ENCODE data around the gene LDLRAD3.
A peak's percentile ranks its signal among the peaks of the same experiment; 100 is the strongest.

Gene LDLRAD3

DNA sequence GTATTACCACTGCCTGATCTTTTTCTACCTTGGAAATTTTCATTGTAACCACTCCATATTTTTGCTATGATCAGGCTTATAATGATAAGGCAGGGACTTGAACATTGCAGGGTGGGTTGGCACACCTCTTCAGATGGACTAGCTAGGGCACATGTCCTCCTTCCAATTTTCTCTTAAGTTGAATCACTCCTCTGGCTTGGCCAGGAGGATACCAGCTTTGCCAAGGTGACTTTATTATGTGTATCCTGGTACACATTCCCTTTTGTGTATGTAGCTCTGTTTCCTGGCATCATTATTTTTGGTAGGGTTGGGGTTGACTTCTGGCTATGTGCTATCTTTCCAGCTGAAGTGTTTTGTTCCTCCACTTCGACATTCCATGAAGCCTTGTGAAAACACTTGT is 8.5 kb upstream of the LDLRAD3 start:
- 0 out of 2 replicates have a peak, but pooled peaks cover 4% of the 10 kb centered on the region for H3K4me1 ChIP-seq
- H3K9me3 ChIP-seq: peaks cover 4% of the 10 kb centered on the region; the same call in 1 of the 2 replicates
- H3K36me3 ChIP-seq: no peaks in the 10 kb centered on the region
- H4K20me1 ChIP-seq: no peaks in the 10 kb centered on the region
- H3K27me3 ChIP-seq: no peaks in the 10 kb centered on the region
- no peak overlapping the region for H3K4me2 ChIP-seq
- H3K4me3 ChIP-seq: no peak overlapping the region
- H3K9ac ChIP-seq: no peak overlapping the region
- TF ChIP-seq Cebpa-rat (IDR thresholded peaks at IDR 0.05): no peak
- no peak overlapping the region for H3K27ac ChIP-seq

DNA sequence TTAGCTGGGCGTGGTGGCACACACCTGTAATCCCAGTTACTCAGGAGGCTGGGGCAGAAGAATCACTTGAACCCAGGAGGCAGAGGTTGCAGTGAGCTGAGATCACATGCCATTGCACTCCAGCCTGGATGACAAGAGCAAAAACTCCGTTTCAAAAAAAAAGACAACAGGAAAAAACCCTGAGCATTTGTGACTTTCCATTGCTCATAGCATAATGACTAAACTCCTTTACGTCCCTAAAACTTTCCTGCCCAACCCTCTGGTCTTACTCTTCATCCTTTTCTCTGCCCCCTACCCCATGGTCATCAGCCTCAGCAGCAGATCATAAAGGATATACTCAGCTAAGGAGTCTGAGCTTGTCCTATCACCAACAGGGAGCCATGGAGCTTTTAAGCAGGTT is 6.8 kb upstream of the LDLRAD3 start:
- no peak overlapping the region for H3K4me2 ChIP-seq
- TF ChIP-seq Cebpa-rat (IDR thresholded peaks at IDR 0.05): no peak
- H3K9ac ChIP-seq: no peak overlapping the region
- no peaks in the 10 kb centered on the region for H4K20me1 ChIP-seq
- H3K4me3 ChIP-seq: no peak overlapping the region
- no peaks in the 10 kb centered on the region for H3K27me3 ChIP-seq
- H3K9me3 ChIP-seq: peaks cover 2% of the 10 kb centered on the region; the same call in 1 of the 2 replicates
- no peaks in the 10 kb centered on the region for H3K36me3 ChIP-seq
- 0 out of 2 replicates have a peak, but pooled peaks cover 4% of the 10 kb centered on the region for H3K4me1 ChIP-seq
- H3K27ac ChIP-seq: no peak overlapping the region

DNA sequence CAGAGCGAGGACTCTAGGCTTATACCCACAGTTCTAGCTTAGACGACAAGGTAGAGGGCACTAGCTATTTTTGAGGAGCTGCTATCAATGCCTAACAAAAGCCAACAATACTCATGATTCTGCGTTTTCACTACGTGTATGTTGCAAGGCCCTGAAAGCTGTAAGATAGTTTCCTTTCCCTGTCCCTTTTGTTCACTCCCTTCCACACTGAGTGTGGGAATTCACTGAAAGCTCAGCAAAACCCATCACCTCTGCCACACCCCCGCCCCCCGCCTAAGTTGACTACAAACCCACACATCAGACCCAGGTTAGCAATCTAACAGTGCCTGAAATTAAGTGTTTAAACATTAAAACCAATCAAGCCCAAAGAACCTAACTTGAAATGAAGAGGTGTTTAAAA is 6.2 kb upstream of the LDLRAD3 start:
- no peak overlapping the region for H3K9ac ChIP-seq
- no peaks in the 10 kb centered on the region for H4K20me1 ChIP-seq
- no peak overlapping the region for H3K4me3 ChIP-seq
- H3K4me2 ChIP-seq: no peak overlapping the region
- H3K27me3 ChIP-seq: no peaks in the 10 kb centered on the region
- no peaks in the 10 kb centered on the region for H3K9me3 ChIP-seq
- no peak for TF ChIP-seq Cebpa-rat (IDR thresholded peaks at IDR 0.05)
- no peak overlapping the region for H3K27ac ChIP-seq
- 0 out of 2 replicates have a peak, but pooled peaks cover 4% of the 10 kb centered on the region for H3K4me1 ChIP-seq
- H3K36me3 ChIP-seq: no peaks in the 10 kb centered on the region

DNA sequence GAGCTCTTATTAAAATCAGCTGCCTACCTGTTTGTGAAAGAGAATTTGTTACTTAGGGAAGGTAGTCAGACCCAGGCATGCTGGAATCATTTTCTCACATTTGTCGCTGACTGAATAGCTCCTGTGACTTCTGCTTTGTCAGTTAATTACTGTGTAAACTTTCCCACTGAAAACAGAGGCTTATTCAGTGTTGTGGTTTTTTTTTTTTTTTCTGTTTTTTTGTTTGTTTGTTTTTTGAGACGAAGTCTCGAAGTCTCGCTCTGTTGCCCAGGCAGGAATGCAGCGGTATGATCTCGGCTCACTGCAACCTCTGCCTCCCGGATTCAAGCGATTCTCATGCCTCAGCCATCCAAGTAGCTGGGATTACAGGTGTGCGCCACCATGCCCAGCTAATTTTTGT is 5.6 kb upstream of the LDLRAD3 start:
- no peak overlapping the region for H3K9ac ChIP-seq
- TF ChIP-seq Cebpa-rat (IDR thresholded peaks at IDR 0.05): no peak
- H3K27me3 ChIP-seq: no peaks in the 10 kb centered on the region
- H4K20me1 ChIP-seq: no peaks in the 10 kb centered on the region
- no peak overlapping the region for H3K4me3 ChIP-seq
- no peak overlapping the region for H3K27ac ChIP-seq
- H3K9me3 ChIP-seq: no peaks in the 10 kb centered on the region
- no peak overlapping the region for H3K4me2 ChIP-seq
- H3K4me1 ChIP-seq: peaks cover 3% of the 10 kb centered on the region
- no peaks in the 10 kb centered on the region for H3K36me3 ChIP-seq

DNA sequence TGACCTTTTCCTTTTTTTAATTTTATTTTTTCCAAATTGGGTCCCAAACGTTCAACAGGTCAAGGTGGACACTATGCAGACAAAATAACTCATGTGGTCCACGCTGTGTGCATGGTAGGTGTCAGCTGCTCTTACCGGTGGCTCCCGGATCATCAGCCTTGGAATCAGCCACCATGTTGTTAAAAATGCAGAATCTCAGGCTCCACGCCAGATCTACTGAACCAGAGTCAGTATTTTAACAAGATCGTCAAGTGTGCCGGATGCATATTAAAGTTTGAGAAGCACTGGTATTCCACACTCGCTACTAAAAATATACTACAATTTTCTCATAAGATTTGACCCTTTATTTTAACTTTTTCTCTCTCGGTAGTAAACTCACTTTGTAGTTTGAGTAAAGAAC is 553 bp upstream of the LDLRAD3 start:
- H3K4me3 ChIP-seq: peak overlapping the region; percentile 83
- H3K27ac ChIP-seq: peak overlapping the region; percentile 75

DNA sequence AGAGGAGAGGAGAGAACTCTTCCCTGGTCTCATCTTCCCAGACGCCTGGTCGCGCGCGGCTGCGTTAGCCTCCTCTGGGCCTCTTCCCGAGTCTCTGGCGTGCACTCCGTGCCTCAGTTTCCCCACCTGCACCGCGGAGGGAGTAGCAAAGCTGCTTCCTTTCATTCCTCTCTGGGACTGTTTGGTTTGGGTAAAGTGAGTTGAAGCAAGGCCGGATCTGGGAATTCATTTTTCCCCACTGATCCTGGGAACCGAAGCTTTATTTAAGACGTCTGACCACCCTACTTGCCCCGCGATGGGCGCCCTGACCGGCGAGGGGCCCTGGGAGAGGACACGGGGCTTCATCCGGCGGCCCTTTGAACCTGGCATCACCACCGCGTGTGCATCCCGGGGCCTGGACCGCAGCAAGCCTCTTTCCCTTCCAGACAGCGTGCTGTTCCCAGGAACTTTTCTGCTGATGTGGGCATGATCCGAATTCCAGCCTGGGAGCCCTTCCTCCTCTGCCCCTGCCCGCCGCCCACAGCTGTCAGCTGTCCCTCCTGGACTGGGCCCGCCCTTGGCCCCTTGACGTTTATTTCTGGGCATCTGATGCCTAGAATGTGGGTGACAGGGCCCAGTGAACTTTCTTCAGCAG is 758 bp downstream of the LDLRAD3 start:
- H3K9me3 ChIP-seq: peaks cover 23% of the 10 kb centered on the region
- peaks cover 57% of the 10 kb centered on the region for H3K4me1 ChIP-seq
- H3K36me3 ChIP-seq: peaks cover 20% of the 10 kb centered on the region
- H3K4me3 ChIP-seq: peak overlapping the region; percentile 83
- H3K4me2 ChIP-seq: peak overlapping the region; percentile 98
- no peak for TF ChIP-seq Cebpa-rat (IDR thresholded peaks at IDR 0.05)
- no peaks in the 10 kb centered on the region for H3K27me3 ChIP-seq
- peak overlapping the region; percentile 75 for H3K27ac ChIP-seq
- H4K20me1 ChIP-seq: peaks cover 32% of the 10 kb centered on the region; the same call in 1 of the 2 replicates
- H3K9ac ChIP-seq: peak overlapping the region; percentile 80

More for the DNA sequence above, 553 bp upstream of the LDLRAD3 start:
- Histone ChIP-seq H3K27me3 (no peaks in the 10 kb centered on the region), H4K20me1 (peaks cover 21% of the 10 kb centered on the region; the same call in 1 of the 2 replicates), H3K4me2 (peak overlapping the region; percentile 98), H3K36me3 (peaks cover 7% of the 10 kb centered on the region; the same call in 1 of the 2 replicates), H3K4me1 (peaks cover 46% of the 10 kb centered on the region), H3K9ac (peak overlapping the region; percentile 80), H3K9me3 (peaks cover 12% of the 10 kb centered on the region; the same call in 1 of the 2 replicates)
- TF ChIP-seq Cebpa-rat (IDR thresholded peaks at IDR 0.05): no peak

DNA sequence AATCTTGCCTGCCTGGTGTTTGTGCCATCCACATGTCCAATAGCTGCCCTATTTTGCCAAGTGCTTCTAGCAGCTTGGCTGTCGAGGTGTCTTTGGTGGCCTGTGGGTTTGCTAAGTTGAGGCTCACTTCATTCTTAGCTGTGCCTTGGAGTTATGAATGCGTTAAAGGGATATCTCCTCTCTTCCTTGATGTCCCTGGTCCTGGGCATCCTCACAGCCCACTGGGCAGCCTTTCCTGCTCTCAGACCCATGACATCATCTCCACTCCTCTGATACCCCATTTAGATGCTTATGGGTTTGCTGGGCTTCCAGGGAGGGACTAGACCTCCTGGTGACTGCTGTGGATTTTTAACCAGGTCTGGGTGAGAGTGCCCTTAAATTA is 1.3 kb downstream of the LDLRAD3 start:
- peaks cover 59% of the 10 kb centered on the region for H3K4me1 ChIP-seq
- H4K20me1 ChIP-seq: peaks cover 34% of the 10 kb centered on the region; the same call in 1 of the 2 replicates
- H3K27ac ChIP-seq: peak overlapping the region; percentile 75
- peaks cover 25% of the 10 kb centered on the region for H3K36me3 ChIP-seq
- peak overlapping the region; percentile 98 for H3K4me2 ChIP-seq
- peaks cover 23% of the 10 kb centered on the region for H3K9me3 ChIP-seq
- TF ChIP-seq Cebpa-rat (IDR thresholded peaks at IDR 0.05): no peak
- peak overlapping the region; percentile 80 for H3K9ac ChIP-seq
- H3K27me3 ChIP-seq: no peaks in the 10 kb centered on the region
- H3K4me3 ChIP-seq: peak overlapping the region; percentile 83

DNA sequence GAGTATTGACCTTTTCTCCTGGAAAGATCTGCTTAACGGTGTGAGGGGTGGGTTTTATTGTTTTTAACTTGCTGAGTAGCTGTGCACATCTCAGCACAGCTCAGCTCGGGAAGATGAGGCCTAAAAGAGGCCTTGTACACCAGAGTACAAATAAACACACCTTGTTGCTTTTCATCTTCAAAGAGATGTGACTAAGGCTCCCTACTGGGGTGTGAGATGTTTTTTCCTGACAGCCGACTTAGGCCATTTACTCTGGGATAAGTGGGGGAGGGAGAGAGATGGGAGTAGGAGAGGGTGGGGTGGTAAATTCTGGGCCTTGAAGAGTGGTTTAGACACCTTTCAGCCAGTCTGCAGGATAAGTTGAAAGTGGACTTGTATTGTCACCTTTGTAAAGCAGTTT is 2.9 kb downstream of the LDLRAD3 start:
- no peak for TF ChIP-seq Cebpa-rat (IDR thresholded peaks at IDR 0.05)
- Histone ChIP-seq H4K20me1 (peaks cover 34% of the 10 kb centered on the region; the same call in 1 of the 2 replicates), H3K4me3 (no peak overlapping the region), H3K9ac (no peak overlapping the region), H3K27me3 (no peaks in the 10 kb centered on the region), H3K27ac (no peak overlapping the region), H3K9me3 (peaks cover 31% of the 10 kb centered on the region), H3K36me3 (peaks cover 30% of the 10 kb centered on the region), H3K4me1 (peaks cover 59% of the 10 kb centered on the region), H3K4me2 (peak overlapping the region; percentile 98; the same call in 1 of the 2 replicates)

DNA sequence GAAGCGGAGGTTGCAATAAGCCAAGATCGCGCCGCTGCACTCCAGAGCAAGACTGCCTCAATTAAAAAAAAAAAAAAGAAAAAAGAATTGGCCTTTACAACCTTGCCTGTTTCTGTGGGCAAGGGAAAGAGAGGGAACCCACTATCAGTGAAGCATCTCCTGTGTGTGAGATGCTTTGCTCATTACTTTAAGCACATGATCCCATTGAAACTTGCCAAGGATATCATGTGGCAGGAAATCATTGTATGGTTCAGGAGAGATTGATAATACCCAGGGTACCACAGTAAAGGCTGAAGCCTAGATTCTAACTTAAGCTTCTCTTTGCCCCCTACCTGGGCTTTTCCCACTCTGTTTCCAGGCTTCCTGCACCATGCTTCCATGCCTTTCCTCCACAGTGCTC is 3.6 kb downstream of the LDLRAD3 start:
- H3K9me3 ChIP-seq: peaks cover 38% of the 10 kb centered on the region
- H4K20me1 ChIP-seq: peaks cover 34% of the 10 kb centered on the region; the same call in 1 of the 2 replicates
- peaks cover 32% of the 10 kb centered on the region for H3K36me3 ChIP-seq
- H3K4me2 ChIP-seq: peak overlapping the region; percentile 98; the same call in 1 of the 2 replicates
- no peak overlapping the region for H3K27ac ChIP-seq
- H3K4me3 ChIP-seq: no peak overlapping the region
- H3K27me3 ChIP-seq: no peaks in the 10 kb centered on the region
- no peak overlapping the region for H3K9ac ChIP-seq
- peaks cover 59% of the 10 kb centered on the region for H3K4me1 ChIP-seq
- no peak for TF ChIP-seq Cebpa-rat (IDR thresholded peaks at IDR 0.05)

DNA sequence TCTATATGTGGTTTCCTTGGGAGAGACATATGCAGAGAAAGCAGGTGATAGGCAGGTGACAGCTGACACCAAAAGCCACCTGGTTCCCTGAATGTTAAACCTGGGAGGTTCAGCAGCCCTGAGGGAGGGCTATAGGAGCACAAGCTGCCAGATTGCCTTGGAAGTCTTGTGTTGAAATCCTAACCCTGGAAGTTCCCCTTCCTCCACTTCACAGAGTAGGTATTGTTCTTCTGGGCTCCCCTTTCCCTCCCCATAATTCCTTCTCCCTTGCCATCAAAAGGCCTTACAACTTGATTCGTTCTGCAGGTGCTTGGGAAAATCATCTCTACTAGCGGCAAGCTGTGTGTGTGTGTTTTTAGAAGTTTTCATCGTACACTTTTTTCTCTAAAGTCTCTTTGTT is 5.4 kb downstream of the LDLRAD3 start:
- peaks cover 55% of the 10 kb centered on the region for H3K9me3 ChIP-seq

More for the DNA sequence above, 5.4 kb downstream of the LDLRAD3 start:
- Histone ChIP-seq H3K9ac (no peak overlapping the region), H3K27ac (no peak overlapping the region), H3K4me1 (peaks cover 62% of the 10 kb centered on the region), H4K20me1 (peaks cover 34% of the 10 kb centered on the region; the same call in 1 of the 2 replicates), H3K4me3 (no peak overlapping the region), H3K4me2 (0 out of 2 replicates have a peak overlapping the region, but pooled peaks have one; percentile 4), H3K27me3 (no peaks in the 10 kb centered on the region), H3K36me3 (peaks cover 35% of the 10 kb centered on the region)
- TF ChIP-seq Cebpa-rat (IDR thresholded peaks at IDR 0.05): no peak

All from BLaER1 (cell line).